GM12873 (cell line): ENCODE data around the gene SLC16A9.

Experiments
- TF ChIP-seq, protein P1 (sequence below): IDR thresholded peaks from 2 replicates; pipeline ENCODE4 v1.5.1; 2012; ENCODE audit warnings: low read depth, mild to moderate bottlenecking, moderate library complexity, low read length, control low read depth; ENCODE audit not compliant: insufficient read depth; ENCODE audit errors: missing control alignments

Gene SLC16A9

DNA sequence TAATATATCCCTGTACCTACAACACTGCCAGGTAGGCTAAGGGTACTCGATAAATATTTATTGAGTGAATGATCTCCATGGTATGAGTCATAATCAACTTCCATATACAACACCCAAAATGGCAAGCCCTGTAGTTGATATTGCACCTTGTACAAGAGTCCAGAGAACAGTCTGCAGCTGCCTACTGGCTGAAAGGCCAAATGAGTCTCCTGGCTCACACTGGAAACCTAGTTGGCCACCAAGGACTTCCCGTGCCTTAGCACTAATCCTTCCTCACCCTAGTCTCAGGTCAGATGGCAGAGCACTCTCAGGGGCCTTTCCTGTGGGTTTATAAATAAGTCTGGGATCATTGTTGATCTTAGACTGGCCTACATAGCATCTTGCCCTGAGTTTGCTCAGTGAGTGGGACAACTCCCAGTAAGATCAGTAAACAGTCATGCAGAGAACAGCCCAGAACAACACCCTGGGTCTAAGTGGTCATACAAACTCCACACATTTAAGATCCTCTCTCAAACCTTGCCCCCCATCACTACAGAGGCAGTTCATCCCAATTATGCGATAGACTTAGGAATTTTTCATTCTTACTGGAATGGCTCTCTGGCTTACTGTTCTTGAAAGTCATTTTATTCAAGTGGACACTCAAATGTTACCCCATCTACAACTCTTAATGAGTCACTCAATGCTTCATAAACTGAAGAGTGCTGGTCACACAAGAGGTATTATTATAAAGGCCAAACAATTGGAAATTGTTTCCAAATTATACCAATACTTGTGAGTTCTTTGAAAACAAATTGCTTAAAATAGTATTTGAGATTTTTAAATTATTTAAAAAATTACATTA is 14.7 kb upstream of the SLC16A9 start:
- TF ChIP-seq, protein P1, sequence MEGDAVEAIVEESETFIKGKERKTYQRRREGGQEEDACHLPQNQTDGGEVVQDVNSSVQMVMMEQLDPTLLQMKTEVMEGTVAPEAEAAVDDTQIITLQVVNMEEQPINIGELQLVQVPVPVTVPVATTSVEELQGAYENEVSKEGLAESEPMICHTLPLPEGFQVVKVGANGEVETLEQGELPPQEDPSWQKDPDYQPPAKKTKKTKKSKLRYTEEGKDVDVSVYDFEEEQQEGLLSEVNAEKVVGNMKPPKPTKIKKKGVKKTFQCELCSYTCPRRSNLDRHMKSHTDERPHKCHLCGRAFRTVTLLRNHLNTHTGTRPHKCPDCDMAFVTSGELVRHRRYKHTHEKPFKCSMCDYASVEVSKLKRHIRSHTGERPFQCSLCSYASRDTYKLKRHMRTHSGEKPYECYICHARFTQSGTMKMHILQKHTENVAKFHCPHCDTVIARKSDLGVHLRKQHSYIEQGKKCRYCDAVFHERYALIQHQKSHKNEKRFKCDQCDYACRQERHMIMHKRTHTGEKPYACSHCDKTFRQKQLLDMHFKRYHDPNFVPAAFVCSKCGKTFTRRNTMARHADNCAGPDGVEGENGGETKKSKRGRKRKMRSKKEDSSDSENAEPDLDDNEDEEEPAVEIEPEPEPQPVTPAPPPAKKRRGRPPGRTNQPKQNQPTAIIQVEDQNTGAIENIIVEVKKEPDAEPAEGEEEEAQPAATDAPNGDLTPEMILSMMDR, result no peak

- TF ChIP-seq, protein P1, result no peak
Observed at GRCh38 chr10:59720377-59720776, 10.7 kb upstream of the SLC16A9 start.

DNA sequence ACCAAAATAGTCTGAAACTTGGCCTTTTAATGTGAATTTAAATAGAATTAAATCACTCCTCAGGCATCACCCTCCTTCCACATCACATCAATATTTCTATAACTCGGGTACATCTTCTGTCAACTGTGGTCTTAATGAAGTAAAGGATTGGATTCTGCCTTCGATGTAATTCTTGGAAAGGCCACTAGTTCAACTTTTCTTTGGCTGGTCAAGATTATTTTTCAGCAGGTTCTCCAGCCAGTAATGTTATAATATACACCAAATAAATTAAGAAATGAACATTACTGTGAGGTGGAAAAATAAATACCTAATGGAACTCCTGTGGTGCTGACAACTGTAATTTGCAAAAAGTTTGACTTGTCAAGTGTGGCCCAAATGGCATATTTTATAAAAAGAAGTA is 9.7 kb upstream of the SLC16A9 start:
- TF ChIP-seq, protein P1, result peak; percentile 29

- TF ChIP-seq, protein P1, result no peak
Observed at GRCh38 chr10:59718257-59718656, 8.6 kb upstream of the SLC16A9 start.

DNA sequence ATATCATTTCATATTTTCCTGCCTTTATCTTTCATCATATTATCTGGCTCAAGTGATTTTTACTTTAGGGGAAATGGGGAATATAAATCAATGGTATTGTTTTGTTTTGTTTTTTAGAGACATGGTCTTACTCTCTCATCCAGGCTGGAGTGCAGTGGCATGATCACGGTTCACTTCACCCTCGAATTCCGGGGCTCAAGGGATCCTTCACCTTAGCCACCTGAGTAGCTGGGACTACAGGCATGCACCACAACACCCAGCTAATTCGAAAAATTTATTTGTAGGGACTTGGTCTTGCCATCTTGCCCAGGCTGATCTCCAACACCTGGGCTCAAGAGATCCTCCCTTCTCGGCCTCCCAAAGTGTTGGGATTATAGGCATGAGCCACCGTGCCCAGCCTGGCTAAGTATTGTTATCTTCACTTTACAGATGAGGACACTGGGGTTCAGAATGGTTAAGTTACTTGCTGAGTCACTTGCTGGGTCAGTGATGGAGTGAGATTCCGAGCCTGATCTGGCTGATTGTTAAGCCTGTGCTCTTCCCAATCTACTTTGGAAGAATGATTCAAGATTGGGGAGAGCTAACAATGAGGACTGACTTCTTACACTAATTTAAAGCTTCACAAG is 3.7 kb upstream of the SLC16A9 start:
- TF ChIP-seq, protein P1, result no peak

DNA sequence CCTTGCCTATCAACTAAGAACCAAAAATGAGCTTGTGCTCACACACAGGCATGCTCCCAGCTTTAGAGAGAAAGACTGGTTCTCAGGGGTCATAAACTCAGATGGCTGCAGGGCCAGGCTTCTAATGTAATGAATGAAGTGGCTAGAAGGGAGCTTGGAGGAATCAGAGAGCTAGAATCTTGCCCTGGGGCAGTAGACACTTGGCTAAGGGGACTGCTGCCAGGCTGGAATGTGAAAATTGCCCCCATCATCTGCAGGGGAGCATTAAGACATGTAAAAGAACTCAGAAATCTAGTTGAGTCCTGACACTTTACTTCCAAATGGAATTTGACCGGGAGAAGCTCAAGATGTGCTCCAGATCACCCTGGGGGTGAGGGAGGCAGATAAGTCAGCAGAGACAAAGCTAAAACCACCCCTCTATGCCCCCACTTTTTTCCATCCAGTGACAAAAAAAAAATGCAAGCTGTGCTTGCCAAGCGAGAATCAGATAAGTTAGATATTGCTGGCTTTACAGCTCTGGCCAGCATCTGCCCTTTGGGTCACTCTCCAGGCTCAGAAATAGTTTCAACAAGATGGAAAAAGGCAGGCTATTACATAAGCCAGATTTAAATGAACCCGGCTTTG is 2.3 kb upstream of the SLC16A9 start:
- TF ChIP-seq, protein P1, result no peak

DNA sequence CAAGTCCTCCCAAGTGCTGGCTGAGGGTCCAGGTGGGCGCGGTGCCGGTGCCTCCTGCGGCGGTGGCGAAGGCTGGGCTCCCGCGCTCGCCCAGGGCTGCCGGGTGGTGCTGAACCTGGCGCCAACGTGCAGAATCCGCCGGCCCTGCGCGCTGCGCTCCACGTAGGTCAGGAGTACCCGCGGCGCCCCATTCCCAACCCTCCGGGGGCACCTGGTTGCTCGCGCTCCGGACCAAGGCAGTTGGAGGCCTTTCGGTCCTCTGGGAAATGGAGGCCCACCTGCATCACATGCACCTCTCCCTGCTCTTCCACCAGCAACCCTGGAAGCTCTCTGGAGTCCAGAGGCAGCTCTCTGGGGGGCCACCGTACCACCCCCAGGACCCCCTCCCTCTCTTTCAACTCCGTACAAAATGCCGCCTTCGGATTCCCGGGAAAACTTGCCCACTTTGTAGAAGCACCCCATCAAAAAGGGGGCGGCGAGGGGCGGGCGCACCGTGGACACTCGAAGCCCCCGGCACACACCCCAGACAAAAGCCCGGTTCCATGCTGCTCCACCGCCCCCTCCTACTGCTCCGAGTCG is 745 bp downstream of the SLC16A9 start:
- TF ChIP-seq, protein P1, result no peak
